CMK (cell line): ENCODE measurements around the gene ITGB1.

Experiments
- DNase-seq: peaks from one replicate; pipeline ENCODE4 v3.0.0-alpha.2; 2010; ENCODE audit warnings: low read depth

The ITGB1 gene

DNA sequence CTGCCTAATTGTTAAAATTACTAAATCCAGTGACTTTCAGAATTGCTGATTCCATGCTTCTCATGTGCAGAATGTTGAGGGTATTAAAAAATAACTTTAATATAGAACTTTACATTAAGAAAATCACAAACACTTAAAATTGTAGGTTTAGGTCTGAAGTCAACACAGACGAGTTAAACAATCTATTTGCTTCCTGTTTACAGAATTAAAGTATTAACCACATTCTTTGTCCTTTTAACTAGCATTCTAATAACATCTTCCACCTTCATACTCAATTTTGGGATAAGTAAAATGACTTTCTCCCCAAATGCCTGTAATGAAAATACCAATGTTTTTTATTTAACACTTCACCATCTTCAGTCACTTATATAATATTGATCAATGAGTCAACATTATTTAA lies 2.2 kb downstream of the ITGB1 start:
- no peak for DNase-seq

- no peak for DNase-seq
These were observed 2.7 kb downstream of the ITGB1 start for GRCh38 chr10:32955299-32955772.

- no peak for DNase-seq
These were observed 3.3 kb downstream of the ITGB1 start for GRCh38 chr10:32954545-32955298.

DNA sequence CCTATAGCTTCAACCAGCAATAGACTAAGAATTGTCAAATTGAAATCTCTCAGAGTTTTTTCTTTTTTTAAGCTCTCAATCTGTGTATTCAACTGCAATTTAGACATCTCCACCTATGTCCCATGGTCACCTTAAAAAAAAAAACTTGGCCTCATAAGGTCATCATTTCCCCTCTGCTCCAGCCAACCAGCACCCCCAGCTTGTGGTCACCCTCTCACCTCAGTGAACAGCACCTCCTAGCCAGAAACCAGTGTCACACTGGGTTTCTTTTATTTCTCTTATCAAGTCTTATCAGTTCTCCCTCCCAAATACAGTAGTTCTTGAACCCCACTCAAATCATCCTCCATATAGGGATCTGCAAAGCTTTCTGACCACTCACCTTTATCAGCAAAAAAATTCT lies 4.0 kb downstream of the ITGB1 start:
- DNase-seq: no peak

DNA sequence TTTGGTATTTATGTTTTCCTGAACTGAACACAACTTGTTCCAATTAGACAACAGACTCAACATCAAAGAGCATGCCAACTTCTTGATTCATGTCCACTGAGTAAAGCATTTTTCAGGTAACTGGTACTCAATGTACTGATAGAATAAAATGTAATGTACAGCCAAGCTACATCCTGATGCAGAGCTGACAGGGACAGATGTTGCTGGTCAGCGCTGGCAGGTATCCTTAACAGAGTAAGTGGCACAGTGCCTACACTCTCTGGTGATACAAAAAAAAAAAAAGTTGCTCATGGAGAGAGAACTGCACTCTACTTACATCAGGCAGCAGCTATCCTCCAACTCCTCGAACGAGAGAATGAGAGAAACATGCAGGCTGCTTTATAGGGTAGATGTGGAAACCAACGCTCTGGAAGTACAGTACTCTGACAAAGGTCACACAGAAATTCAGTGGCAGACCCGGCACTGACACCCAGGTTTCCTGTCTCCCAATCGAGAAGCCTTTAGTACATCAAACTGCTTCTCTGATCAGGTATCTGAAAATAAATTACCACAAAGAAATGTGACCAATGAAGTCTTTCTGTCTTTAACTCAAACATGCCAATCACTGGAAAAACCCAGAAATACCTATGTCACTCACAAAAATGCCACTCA lies 4.6 kb downstream of the ITGB1 start:
- no peak for DNase-seq

DNA sequence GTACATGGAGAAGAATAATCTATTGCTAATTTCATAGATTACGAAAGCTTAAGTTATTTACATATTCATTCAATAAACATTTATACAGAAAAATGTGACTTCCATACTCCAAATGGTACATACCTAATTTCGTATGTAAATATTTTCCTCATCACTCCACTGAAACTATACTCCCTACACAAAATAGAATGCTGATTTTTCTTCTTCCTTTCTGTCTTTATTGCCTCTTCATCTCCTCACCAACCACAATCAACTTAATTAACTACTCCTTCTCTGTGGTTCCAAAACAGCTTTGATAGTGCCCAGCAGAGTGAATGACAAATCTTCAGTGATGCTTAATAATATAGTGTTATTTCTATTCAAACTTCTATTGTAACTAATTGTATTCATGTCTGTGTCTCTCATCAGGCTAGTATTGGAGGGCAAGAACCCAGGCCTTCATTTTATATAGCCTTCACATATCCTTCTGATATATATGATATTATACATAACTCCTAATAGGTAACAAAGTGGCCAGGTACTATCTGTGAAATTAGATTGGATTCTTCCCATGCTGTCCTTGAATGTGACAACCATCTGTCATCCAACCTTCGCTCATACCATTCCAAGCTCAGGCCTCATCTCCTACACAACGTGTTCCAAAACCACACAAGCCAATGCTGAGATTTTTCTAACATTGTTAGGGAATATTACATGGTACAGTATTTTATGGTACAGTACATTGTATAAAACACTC lies 5.3 kb downstream of the ITGB1 start:
- no peak for DNase-seq

- no peak for DNase-seq
These were observed 5.9 kb downstream of the ITGB1 start for GRCh38 chr10:32952094-32952493.

- DNase-seq: no peak
These were observed 6.9 kb downstream of the ITGB1 start for GRCh38 chr10:32951111-32951510.

GRCh38 chr10:32950591-32951108 lies 7.4 kb downstream of the ITGB1 start:
- no peak for DNase-seq

DNA sequence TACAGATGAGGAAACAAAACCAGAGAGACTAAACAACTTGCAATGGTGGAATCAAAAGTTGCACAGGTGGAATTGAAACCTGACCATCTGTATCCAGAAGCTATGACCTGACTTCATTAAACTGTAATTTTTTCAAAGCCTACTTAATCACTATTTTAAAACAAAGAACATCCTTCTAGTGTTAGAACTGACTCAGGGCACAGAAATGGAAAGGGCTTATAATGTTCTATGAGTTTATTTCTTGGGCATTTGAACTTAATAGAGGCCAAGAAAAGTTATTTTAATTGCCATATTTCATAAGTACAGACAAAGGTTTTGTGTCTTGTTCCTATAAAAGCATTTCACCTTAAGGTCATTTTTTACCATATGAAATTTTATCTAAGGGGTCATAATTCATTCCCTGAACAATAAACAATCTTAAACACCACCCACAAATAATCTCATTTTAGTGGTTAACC lies 8.8 kb downstream of the ITGB1 start:
- DNase-seq: no peak

DNA sequence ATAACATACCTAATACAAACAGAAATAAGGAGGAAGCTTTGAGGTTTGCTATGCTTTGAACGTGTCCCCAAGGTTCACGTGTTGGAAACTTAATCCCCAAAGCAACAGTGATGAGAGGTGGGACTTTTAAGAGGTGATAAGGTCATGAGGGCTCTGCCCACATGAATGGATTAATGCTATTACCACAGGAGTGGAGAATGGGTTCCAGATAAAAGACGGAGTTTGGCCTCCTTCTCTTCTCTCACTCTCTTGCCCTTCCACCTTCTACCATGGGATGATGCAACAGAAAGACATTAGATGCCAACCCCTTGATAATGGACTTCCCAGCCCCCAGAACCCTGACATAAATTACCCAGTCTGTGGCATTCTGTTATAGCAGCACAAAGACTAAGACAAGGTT lies 9.6 kb downstream of the ITGB1 start:
- DNase-seq: no peak

GRCh38 chr10:32947586-32947985 lies 10.4 kb downstream of the ITGB1 start:
- no peak for DNase-seq

DNA sequence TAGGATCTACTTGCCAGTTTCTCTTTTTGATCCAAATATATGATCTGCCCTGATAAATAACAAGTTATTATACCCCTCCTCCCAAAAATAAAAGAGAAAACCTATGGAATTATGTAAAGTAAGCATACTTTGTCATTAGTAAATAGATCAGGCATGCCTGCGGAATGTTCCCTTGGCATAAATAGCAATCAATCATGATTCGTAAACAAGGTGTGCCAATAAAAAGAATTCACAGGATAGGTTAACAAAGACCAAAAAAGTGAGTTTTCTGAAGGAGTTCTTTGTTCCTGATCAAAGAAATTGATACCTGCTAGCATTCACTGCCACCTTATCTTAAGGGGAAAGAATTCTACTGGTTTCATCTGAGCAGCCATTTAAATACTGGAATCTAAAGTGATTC lies 11.9 kb downstream of the ITGB1 start:
- no peak for DNase-seq

DNA sequence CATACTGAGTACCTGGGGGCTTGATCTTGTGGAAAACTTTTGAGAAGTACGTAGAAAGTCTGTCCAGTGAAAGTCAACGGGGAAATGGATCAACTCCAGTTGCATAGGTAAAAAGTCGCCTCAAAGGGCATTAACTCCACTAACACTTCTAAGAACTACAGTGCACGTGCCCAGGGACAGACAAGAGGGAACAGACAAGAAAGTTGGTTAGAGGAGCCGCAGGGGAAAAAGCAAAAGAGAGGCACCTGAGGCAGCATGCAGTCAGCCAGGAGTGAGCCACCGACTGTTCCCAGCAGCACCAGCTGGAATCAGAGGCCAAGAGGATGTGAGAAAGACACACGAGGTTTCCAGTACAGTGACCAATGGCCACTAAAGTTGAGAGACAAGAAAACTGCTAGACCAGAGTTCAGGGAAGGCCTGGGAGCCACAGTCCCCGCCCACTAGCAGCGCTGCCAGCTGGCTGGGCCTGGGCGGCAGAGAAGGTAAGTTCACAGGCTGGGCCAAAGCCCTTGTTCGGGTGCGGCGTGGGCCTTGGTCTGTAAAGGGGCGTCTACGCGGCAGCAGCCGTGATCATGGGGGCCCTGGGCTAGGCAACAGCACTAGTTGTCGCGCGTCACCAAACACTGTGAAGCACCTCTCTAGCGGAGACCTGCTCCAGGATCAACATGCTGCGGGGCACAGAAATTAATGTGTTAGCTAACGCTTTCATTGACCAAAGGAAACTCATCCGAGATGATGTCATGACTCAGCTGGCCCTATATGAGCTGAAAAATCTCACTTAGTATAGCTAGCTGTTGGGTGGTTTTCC lies 14.0 kb downstream of the ITGB1 start:
- DNase-seq: no peak

DNA sequence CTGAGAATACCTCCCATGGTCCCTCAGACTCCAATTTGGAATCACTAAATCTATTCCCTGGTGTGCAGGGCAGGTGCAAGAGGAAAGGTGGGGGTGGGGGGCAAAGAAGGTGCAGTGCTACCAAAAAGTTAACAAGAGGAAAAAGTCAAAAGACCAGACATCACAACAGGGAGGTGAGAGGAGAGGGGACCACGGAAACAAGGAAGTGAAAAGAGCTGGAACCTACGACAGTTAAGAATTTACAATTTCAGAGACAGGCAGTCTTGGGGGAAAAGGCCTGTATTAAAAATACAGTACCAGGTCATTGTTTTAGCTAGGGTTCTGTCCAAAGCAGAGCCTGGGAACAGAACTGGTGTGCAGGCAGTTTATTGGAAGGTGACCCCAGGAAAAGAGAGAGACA lies 14.6 kb downstream of the ITGB1 start:
- DNase-seq: no peak

DNA sequence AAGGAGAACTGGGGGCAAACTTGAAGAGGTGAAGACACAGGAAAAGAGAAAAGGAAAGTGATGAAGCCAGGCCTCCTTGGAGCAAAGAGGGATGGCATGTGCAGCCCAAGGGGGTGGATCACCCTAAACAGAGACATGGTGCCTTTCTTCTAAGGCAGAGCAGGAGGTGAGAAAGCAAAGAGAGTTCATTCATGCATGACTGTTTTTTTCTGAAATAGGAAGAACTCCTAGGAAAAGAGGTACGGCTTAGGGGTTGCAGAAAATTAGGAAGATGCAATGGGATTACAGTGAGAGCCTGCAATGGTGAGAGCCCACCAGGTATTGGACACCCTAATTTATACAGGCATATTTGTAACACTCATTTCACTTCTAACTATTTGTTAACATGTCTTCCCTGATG lies 15.9 kb downstream of the ITGB1 start:
- DNase-seq: no peak

DNA sequence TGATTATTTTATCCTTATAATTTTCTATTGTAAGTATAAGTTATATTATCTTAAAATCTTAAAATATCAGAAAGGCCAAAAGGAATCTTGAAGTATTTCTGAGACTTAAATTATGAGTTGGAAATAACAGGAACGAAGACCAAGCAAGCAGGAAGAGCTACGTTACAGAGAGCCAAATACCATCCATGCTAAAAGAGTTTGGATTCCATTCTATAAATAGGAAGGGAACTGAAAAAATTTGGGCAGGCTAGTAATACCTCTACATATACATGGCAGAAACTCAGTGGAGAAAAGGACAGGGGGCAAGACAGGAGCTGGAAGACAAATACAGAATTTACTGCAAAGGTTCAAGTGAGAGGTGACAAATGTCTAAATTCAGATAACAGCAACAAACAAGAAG lies 16.7 kb downstream of the ITGB1 start:
- DNase-seq: no peak

GRCh38 chr10:32940321-32941301 lies 17.4 kb downstream of the ITGB1 start:
- no peak for DNase-seq

GRCh38 chr10:32939296-32940111 lies 18.5 kb downstream of the ITGB1 start:
- DNase-seq: no peak

DNA sequence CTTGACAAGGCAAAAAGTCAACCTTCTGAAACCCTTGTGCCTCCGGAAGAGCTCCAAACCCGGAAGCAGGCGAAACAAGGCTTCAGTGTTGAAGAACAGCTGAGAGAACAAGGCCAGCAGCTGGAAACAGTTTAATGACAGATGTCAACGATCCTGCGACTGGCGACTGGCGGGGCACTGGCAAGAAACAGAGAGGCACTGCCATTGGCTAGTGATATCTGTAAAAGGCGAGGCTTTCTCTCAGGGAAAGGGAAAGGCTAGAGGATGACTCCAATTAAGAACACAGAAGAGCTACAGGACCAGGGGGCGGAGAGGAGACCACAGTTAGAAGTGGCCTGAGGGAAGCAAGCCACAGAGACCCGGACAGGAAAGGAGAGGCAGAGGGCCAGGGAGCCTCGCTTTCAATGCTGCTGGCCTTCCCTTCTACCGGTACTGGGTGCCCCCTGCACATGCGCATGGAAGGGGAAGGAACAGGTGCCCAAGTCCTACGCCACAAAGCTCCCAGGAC lies 19.4 kb downstream of the ITGB1 start:
- DNase-seq: no peak
